22Rv1 (cell line): ENCODE data around the gene SLC12A5.

Experiments
- H3K27ac ChIP-seq: fragments of 450-650 bp; 2 replicates; pipeline ENCODE4 v1.5.1; 2017
- ZFX ChIP-seq: fragments of 450-650 bp; IDR thresholded peaks from 2 replicates; pipeline ENCODE4 v1.6.1; 2017; ENCODE audit warnings: antibody characterized with exemption, borderline replicate concordance
- TF ChIP-seq, protein P1 (sequence below): fragments of 450-650 bp; IDR thresholded peaks from 2 replicates; pipeline ENCODE4 v1.5.1; 2017; ENCODE audit warnings: mild to moderate bottlenecking

The SLC12A5 gene

DNA sequence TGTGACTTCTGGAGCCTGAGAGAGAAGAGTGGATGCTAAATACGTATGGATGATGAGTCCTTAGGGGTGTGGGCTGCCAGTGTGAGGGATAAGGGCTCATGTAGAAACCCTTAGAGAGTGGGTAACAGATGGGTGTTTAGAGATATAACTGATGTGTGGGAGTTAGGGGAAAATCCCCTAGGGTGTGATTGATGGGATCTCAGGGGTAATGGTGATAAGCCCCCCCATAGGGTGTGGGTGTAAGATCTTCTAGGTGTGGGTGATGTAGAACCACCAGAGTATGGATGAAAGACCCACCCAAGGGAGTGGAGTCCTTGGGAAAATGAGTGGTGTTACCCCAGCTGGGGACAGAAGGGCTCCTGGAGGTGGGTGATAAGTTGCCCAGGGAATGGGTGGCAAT lies 26.3 kb downstream of the SLC12A5 start:
- TF ChIP-seq, protein P1, sequence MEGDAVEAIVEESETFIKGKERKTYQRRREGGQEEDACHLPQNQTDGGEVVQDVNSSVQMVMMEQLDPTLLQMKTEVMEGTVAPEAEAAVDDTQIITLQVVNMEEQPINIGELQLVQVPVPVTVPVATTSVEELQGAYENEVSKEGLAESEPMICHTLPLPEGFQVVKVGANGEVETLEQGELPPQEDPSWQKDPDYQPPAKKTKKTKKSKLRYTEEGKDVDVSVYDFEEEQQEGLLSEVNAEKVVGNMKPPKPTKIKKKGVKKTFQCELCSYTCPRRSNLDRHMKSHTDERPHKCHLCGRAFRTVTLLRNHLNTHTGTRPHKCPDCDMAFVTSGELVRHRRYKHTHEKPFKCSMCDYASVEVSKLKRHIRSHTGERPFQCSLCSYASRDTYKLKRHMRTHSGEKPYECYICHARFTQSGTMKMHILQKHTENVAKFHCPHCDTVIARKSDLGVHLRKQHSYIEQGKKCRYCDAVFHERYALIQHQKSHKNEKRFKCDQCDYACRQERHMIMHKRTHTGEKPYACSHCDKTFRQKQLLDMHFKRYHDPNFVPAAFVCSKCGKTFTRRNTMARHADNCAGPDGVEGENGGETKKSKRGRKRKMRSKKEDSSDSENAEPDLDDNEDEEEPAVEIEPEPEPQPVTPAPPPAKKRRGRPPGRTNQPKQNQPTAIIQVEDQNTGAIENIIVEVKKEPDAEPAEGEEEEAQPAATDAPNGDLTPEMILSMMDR, result no peak
- TF ChIP-seq ZFX, result no peak

DNA sequence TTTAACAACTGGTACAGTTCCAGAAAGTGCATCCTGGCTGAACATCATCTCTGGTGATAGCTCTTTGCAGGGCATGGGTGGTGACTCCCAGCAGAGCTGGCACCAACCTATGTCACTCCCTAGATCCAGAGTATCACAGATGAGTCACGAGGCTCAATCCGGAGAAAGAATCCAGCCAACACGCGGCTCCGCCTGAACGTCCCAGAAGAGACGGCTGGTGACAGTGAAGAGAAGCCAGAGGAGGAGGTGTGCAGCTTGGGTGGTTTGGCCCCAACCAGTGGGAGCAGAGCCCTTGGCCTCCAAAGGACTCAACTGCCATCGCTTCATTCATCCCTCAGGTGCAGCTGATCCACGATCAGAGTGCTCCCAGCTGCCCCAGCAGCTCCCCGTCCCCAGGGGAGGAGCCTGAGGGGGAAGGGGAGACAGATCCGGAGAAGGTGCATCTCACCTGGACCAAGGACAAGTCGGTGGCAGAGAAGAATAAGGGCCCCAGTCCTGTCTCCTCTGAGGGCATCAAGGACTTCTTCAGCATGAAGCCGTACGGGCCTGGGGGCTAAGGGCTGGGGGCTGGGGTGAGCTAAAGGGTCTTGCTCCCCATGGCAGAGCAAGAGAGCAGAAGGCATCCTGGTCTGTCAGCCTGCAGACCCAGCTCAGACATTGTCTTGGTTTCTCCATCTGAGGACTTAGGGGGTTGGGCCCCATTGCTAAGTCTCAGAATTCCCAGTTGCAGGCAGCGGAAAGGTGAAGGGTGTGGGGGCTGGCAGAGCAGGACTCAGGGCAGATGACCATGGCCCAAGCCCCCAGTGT lies 27.2 kb downstream of the SLC12A5 start:
- H3K27ac ChIP-seq, result no peak overlapping the region
- TF ChIP-seq, protein P1, result no peak
- TF ChIP-seq ZFX, result no peak

More for the DNA sequence above, 26.3 kb downstream of the SLC12A5 start:
- H3K27ac ChIP-seq, result no peak overlapping the region

DNA sequence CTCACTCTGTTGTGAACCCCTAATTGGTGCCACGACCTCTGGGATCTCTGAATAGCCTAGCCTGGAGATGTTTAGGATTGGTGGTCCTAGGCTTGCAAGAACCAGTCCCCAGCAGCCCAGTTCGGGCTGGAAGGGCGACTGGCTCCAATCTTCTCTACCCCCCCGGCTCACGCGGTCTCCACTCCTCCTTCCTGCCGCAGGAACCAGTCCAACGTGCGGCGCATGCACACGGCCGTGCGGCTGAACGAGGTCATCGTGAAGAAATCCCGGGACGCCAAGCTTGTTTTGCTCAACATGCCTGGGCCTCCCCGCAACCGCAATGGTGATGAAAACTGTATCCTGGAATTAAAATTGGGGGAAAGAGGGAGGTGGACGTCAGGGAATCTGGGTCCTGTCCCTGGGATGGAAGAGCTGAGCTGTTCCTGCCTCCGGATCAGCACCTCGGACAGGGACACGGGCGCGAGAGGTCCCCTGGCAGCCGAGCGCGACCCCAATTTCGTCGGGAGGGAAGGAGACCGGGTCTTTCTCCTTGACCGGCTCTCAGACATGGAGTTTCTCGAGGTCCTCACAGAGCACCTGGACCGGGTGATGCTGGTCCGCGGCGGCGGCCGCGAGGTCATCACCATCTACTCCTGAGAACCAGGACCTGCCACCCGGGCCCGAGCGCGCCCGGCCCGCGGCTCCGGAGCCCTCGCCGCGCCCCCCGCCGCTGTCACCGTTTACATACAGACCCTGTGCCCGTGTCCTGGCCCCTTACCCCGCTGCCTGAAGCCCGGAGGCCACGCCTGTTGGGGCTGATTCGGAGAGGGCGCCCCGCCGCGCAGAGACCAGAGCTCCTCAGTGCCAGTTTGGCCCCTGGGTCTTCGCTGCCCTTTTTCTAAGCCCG lies 28.2 kb downstream of the SLC12A5 start:
- H3K27ac ChIP-seq, result no peak overlapping the region
- TF ChIP-seq ZFX, result no peak
- TF ChIP-seq, protein P1, result no peak

DNA sequence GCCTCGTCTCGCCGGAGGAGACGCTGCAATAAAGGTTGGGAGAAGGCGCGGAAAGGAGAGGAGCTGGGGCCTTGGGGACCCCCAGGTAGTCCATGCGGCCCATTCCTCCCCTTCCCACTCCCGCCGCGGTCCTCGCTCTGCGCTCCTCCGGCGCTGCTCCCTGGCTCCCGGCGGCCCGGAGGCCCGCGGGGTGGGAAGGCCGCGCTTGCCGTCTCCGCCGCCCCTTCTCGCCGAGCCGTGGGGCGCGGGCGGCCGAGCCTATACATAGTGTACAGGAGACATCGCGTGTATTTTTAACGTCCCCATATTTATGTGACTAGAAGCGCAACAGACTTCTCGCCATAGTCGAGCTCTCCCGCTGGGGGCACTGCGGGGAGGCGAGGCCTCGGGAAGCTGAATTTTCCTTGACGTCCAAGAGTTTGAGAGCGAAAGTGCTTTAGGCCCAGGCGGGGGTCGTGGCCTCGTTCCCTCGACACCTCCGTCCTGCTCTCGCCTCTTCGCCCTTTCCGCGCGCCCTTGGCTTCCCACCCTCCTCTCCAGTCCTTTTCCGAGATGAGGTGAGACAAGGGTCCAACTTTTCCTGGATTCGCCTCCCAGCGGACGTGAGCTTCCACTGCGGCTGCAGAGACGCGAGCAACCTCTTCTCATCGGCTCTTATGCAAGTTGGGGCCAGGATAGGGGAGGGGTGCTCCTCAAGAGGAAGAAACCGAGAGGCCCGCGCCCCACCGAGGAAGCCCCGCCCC lies 29.0 kb downstream of the SLC12A5 start:
- TF ChIP-seq ZFX, result no peak
- TF ChIP-seq, protein P1, result no peak
- no peak overlapping the region for H3K27ac ChIP-seq

DNA sequence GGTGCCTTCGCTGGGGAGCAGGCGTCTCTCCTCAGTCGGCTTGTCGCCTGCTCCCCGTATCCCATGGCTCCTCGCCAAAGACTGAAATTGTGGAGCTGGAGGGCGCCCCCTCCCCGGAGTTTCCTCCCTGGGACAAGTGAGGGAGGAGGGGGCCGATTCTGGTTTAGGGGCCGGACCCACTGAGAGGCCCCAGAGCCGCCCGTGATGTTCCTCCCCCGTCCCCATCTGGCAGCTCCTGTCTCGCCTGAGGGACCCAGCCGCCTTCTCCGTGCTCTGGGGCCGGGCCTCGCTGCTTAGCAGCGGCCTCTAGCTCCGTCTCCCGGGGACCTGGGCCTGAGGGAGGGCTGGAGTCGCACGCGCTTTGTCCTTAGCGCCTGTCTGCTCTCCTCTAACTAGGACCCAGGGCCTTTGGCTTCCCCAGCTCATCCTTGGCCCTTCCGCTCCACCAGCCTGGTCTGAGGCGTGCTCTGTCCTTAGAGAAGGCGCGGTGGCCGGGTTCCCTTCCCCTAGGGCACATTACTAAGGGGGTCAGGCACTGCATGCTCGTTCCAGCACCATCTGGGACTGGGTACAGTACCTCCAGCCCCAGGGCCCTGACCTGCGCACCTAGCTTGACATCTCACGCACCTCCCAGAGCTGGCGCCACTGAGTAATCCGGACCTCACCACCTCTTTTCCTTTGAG lies 29.7 kb downstream of the SLC12A5 start:
- TF ChIP-seq, protein P1, result no peak
- no peak for TF ChIP-seq ZFX
- H3K27ac ChIP-seq, result no peak overlapping the region

DNA sequence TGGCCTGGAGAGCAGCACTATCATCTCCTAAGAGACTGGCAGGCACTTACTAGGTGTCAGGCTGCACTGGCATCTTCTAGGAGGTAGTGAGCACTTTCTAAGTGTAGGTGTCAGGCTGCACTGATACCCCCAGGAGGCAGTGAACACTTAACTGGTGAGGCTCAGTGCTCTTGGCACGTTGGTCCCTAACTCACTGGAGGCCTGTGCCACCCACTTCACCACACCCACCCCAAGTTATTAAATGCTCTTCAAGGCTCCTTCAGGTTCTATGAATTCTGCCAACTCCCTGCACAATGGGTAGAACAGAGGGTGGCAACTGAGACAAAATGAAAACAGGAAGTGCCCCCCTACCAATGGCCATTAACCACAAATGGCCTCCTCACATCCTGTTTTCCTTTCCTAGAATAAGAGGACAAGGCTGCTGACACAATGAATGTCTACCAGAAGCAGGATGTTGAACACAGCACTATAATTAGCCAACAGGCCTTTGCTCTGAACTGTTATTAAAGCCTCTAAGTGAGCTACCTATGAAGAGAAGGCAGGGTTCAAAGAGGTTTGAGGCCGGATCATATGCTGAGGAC lies 31.4 kb downstream of the SLC12A5 start:
- H3K27ac ChIP-seq, result no peak overlapping the region
- no peak for TF ChIP-seq ZFX
- TF ChIP-seq, protein P1, result no peak
